HG03045 (cell line): ENCODE results near the gene TBX6.

Source experiments
- ATAC-seq: cut with Tn5 transposase; IDR thresholded peaks from one replicate; pipeline ENCODE4 v1.9.1; 2021; ENCODE audit warnings: mild to moderate bottlenecking, moderate library complexity; ENCODE audit not compliant: unreplicated experiment

The TBX6 gene

GRCh38 chr16:30114411-30114810 is 22.7 kb upstream of the TBX6 start:
- no peak for ATAC-seq

GRCh38 chr16:30113711-30114333 is 22.1 kb upstream of the TBX6 start:
- ATAC-seq, result no peak

- ATAC-seq, result no peak
These were observed 21.4 kb upstream of the TBX6 start, which contains the start of gene GDPD3 for GRCh38 chr16:30113031-30113710. Gene GDPD3 (minus strand): TSS chr16:30113537. CDS start chr16:30113478, 59 bp downstream.

- no peak for ATAC-seq
These were observed 20.7 kb upstream of the TBX6 start for GRCh38 chr16:30112197-30113030.

GRCh38 chr16:30110661-30111060 is 18.9 kb upstream of the TBX6 start:
- ATAC-seq, result no peak

- no peak for ATAC-seq
These were observed 16.5 kb upstream of the TBX6 start for GRCh38 chr16:30108059-30108850.

GRCh38 chr16:30104492-30104891 is 12.8 kb upstream of the TBX6 start:
- ATAC-seq, result no peak

- ATAC-seq, result no peak
These were observed 12.4 kb upstream of the TBX6 start for GRCh38 chr16:30104090-30104489.

- ATAC-seq, result no peak
These were observed 5.3 kb upstream of the TBX6 start for GRCh38 chr16:30096862-30097563.

GRCh38 chr16:30096105-30096861 is 4.6 kb upstream of the TBX6 start, which contains the start of gene YPEL3:
Gene YPEL3 (minus strand): TSS chr16:30096213. CDS start chr16:30095482, 731 bp downstream.
- peak; percentile 55 for ATAC-seq

GRCh38 chr16:30095166-30096078 is 3.7 kb upstream of the TBX6 start:
- ATAC-seq, result no peak

GRCh38 chr16:30094541-30095165 is 2.9 kb upstream of the TBX6 start:
- ATAC-seq, result no peak

GRCh38 chr16:30092373-30093010 is 768 bp upstream of the TBX6 start:
- peak; percentile 36 for ATAC-seq

GRCh38 chr16:30090610-30091331 is 953 bp downstream of the TBX6 start:
- ATAC-seq, result no peak

GRCh38 chr16:30088832-30089624 is 2.7 kb downstream of the TBX6 start:
- ATAC-seq, result no peak

GRCh38 chr16:30088237-30088831 is 3.4 kb downstream of the TBX6 start:
- ATAC-seq, result no peak
